BJ (cell line): Measurements from ENCODE around the gene APOBR. TPM values are rescaled to one million over a fixed set of nuclear protein-coding genes. Genes with fewer than 3 reads are reported as not detected.
"Not testable (repeated sequence)": the region's sequence is repeated elsewhere in the genome, so short reads cannot be mapped to it uniquely, and the experiment has no call there.

Source experiments
- CTCF ChIA-PET: fragments of 350-600 bp; formaldehyde crosslinking; extraction: SDS; loops from one replicate; lab custom pipeline; 2021; ENCODE audit warnings: antibody characterized with exemption, inconsistent platforms; lab: Yijun Ruan, JAX
- POLR2A ChIA-PET: fragments of 300-600 bp; sonication (Branson Sonifier 250); formaldehyde crosslinking; extraction: SDS; loops from one replicate; lab custom pipeline; 2021; ENCODE audit warnings: antibody characterized with exemption; lab: Charles Lee
- DNase-seq: peaks from one replicate; pipeline ENCODE4 v3.0.0-alpha.2; 2011; ENCODE audit warnings: low read depth
- H3K27me3 ChIP-seq: 2 replicates; pipeline ENCODE4 v1.6.0; 2011; ENCODE audit warnings: low read length; ENCODE audit not compliant: control insufficient read depth, insufficient read depth
- H3K36me3 ChIP-seq: 2 replicates; pipeline ENCODE4 v1.5.1; 2011; ENCODE audit warnings: low read length; ENCODE audit not compliant: control insufficient read depth, insufficient read depth
- H3K4me3 ChIP-seq: 2 replicates; pipeline ENCODE4 v1.5.1; 2011; ENCODE audit warnings: low read depth, mild to moderate bottlenecking, control low read depth, low read length
- CTCF ChIP-seq: IDR thresholded peaks from 2 replicates; pipeline ENCODE4 v1.5.1; 2011; ENCODE audit warnings: low read depth, mild to moderate bottlenecking, control low read depth, inconsistent platforms, low read length, moderate library complexity; ENCODE audit not compliant: insufficient read depth
- polyA plus RNA-seq: library from polyadenylated mRNA; depleted of rRNA; stranded (reverse); fragments of >200 nt; gene quantifications from 2 replicates; pipeline ENCODE4 v1.2.3, GENCODE V29; 2011

Gene APOBR
- polyA plus RNA-seq, 1 experiment = not detected

GRCh38 chr16:28540346-28540745 is 45.9 kb downstream of the APOBR start:
- ChIA-PET CTCF (interaction anchor here (2.2 kb wide), 1 partner anchor 9 kb away, joined by 7 read pairs; no protein-coding TSS in a partner anchor), POLR2A (no interaction called here)
- DNase-seq = no peak
- Histone ChIP-seq H3K36me3 (peaks cover 6% of the 10 kb centered on the region), H3K4me3 (no peak overlapping the region), H3K27me3 (no peaks in the 10 kb centered on the region)
- TF ChIP-seq CTCF = no peak

DNA sequence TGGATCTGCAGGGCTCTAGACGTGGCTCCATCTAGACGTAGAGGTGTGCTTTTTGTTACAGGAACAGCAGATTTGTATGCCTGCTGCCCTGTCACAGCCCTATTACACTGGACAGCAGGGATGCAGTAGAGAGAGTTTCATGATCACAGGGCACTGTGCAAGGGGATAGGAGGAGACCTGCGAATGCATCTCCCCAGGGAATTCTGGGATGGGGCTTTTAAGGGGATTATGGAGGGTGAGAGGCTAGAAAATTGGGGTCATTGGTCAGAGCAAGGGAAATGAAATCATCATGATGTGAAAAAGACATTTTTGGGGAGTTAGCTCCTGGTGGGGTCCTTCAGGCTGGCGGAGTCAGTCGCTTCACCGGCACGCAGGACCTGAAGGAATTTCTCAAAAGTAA is 48.2 kb downstream of the APOBR start:
- H3K4me3 ChIP-seq = no peak overlapping the region
- ChIA-PET POLR2A (no interaction called here), CTCF (no interaction called here)
- peaks cover 3% of the 10 kb centered on the region for H3K36me3 ChIP-seq
- no peak for DNase-seq
- H3K27me3 ChIP-seq = 0 out of 2 replicates have a peak, but pooled peaks cover 1% of the 10 kb centered on the region
- no peak for TF ChIP-seq CTCF

DNA sequence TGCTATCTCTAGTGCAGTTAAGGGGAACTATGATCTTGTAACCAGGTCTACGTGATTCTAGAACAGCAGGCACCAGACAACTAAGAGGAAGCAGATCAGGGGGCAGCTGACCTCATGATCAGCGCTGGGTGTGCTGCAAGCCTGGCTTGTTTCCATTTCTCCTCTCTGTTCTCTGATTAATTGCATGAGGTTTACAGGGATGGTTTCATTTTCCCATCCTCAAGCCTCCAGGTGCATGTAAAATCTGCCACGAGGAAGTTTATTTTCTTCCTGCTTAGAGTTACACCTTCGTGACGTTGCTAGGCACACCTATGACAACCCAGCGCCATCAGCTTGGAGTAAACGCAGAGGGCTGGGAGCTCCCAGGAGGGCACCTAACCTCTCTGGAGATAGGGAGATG is 48.6 kb downstream of the APOBR start:
- DNase-seq = no peak
- no peak overlapping the region for H3K4me3 ChIP-seq
- TF ChIP-seq CTCF = no peak
- POLR2A ChIA-PET = no interaction called here
- CTCF ChIA-PET = no interaction called here
- H3K36me3 ChIP-seq = no peaks in the 10 kb centered on the region
- 0 out of 2 replicates have a peak, but pooled peaks cover 1% of the 10 kb centered on the region for H3K27me3 ChIP-seq

GRCh38 chr16:28544998-28545397 is 50.6 kb downstream of the APOBR start:
- Histone ChIP-seq H3K4me3 (no peak overlapping the region), H3K27me3 (0 out of 2 replicates have a peak, but pooled peaks cover 1% of the 10 kb centered on the region), H3K36me3 (no peaks in the 10 kb centered on the region)
- TF ChIP-seq CTCF = no peak
- ChIA-PET POLR2A (no interaction called here), CTCF (no interaction called here)
- no peak for DNase-seq

DNA sequence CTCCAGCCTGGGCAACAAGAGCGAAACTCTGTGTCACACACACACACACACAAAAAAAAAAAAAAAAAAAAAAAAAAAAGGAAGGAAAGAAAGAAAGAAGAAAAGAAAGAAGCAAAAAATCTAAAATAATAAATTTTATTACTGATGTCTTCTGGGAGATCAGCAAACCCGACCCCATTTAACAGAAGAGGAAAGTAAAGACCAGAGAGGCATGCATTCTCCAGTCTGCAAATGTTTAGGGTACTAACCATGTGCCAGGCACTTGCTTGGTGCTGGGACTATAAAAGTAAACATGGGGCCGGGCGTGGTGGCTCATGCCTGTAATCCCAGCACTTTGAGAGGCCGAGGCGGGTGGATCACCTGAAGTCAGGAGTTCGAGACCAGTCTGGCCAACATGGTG is 51.5 kb downstream of the APOBR start:
- H3K4me3 ChIP-seq, CTCF ChIA-PET, POLR2A ChIA-PET, DNase-seq, H3K36me3 ChIP-seq, H3K27me3 ChIP-seq: not testable (repeated sequence)

DNA sequence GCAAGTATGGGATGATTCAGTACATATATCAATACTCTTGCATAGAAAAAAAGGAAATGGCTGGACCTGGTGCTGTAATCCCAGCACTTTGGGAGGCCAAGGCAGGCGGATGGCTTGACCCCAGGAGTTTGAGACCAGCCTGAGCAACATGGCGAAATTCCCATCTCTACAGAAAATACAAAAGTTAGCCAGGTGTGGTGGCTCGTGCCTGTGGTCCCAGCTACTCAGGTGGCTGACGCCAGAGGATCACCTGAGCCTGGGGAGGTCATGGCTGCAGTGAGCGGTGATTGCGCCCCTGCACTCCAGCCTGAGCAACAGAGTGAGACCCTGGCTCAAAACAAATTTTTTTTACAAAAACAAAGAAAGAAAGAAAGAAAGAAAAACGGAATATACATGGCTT is 52.2 kb downstream of the APOBR start:
- CTCF ChIA-PET = no interaction called here
- DNase-seq = no peak
- POLR2A ChIA-PET = no interaction called here

More for the DNA sequence above, 52.2 kb downstream of the APOBR start:
- Histone ChIP-seq H3K4me3 (no peak overlapping the region), H3K27me3 (0 out of 2 replicates have a peak, but pooled peaks cover 1% of the 10 kb centered on the region), H3K36me3 (no peaks in the 10 kb centered on the region)
- TF ChIP-seq CTCF = no peak
